Fibroblast of the aortic adventitia (primary cell): ENCODE results near the gene ASTN1. TPM values are rescaled to one million over a fixed set of nuclear protein-coding genes. Genes with fewer than 3 reads are reported as not detected.

Source experiments
- DNase-seq: peaks from one replicate; pipeline ENCODE4 v3.0.0-alpha.2; 2010; ENCODE audit warnings: low read depth
- H3K4me3 ChIP-seq: 2 replicates; pipeline ENCODE4 v1.5.1; 2011; ENCODE audit warnings: low read depth, mild to moderate bottlenecking, control low read depth, low read length, moderate library complexity
- total RNA-seq: library from RNA; depleted of rRNA; stranded (reverse); fragments of >200 nt; gene quantifications from 2 replicates; pipeline ENCODE4 v1.2.3, GENCODE V29; 2012; ENCODE audit warnings: low replicate concordance
- TF ChIP-seq, protein P1 (sequence below): IDR thresholded peaks from 2 replicates; pipeline ENCODE4 v1.5.1; 2011; ENCODE audit warnings: mild to moderate bottlenecking, low read length, control low read depth, inconsistent platforms; ENCODE audit not compliant: insufficient read depth

The ASTN1 gene
- total RNA-seq, 1 donor = under 0.01 TPM

DNA sequence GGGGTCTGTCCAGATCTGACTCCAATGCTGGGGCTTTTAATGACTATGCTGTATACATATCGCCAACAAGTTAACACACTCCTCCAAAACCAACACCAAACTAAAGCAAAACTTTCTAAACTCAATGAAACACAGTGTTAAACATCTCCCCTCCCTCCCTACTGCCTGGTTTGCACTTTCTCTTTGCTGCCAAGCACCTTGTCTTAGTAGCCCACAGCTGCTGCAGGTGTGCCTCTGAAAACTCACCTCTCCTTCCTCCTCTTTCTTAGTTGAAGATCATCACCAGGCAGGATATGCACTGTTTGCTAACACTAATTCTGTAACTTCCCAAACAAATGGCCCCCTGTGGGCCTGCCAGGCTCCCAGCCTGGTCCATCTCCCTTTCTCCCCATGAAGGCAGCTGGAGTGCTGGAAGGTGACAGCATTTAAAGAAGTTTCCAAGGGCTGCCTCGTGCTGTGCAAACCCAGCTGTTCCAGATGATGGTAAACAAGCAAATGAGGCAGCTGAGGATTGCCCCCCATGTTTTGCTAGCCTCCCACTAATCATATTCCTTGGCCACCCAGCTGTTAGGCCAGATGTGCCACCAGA is 213.7 kb downstream of the ASTN1 start:
- no peak for DNase-seq
- TF ChIP-seq, protein P1, sequence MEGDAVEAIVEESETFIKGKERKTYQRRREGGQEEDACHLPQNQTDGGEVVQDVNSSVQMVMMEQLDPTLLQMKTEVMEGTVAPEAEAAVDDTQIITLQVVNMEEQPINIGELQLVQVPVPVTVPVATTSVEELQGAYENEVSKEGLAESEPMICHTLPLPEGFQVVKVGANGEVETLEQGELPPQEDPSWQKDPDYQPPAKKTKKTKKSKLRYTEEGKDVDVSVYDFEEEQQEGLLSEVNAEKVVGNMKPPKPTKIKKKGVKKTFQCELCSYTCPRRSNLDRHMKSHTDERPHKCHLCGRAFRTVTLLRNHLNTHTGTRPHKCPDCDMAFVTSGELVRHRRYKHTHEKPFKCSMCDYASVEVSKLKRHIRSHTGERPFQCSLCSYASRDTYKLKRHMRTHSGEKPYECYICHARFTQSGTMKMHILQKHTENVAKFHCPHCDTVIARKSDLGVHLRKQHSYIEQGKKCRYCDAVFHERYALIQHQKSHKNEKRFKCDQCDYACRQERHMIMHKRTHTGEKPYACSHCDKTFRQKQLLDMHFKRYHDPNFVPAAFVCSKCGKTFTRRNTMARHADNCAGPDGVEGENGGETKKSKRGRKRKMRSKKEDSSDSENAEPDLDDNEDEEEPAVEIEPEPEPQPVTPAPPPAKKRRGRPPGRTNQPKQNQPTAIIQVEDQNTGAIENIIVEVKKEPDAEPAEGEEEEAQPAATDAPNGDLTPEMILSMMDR = no peak
- no peak overlapping the region for H3K4me3 ChIP-seq

DNA sequence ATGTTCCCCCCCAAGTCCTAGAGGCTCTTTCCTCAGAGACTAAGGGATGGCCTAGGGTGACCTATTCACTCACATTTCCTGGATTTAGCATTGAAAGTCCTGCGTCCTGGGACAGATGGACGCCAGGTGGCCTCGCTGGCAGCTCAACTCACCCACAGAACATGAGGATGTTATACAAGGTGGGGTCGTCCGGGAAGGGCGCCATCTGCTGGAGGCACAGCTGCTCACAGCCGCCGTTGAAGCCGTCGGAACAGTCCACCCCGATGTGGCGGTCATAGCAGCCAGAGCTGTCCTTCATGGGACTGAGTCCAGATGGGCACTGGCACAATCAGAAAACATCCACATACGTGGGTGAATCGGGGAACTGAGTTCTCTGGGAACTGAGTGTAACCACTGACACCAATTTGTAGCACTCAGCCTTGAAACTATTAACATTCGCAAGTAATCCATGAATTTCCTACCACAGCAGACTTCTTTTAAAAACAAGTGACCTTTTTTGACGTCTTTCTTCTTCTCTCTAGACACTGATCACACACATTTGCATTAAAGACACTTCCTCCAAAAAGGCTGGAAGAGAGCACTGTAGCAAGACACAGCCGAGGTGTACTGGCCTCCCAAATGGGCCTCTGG is 215.4 kb downstream of the ASTN1 start:
- TF ChIP-seq, protein P1 = peak; percentile 27
- no peak overlapping the region for H3K4me3 ChIP-seq

DNA sequence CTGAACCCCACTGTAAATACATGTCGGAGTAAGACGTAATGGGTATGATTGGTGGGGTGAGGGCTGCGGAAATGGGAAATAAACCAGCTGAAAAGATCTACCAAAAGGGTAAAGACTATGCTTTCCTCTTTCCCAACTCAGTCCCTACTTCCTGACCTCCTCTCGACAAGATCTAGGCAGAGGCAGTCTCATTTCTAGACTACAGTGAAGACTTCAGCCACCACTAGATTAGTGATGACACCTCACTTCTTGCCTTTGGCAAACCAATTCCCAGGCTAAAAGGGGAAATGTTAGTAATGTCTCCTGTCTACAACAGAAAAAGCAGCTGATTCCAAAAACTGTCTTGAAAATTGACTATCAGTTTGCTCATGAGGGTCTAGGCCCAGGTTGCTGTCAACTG is 219.9 kb downstream of the ASTN1 start:
- TF ChIP-seq, protein P1 = no peak
- no peak for DNase-seq

More for the DNA sequence above, 215.4 kb downstream of the ASTN1 start:
- peak; percentile 2 for DNase-seq

DNA sequence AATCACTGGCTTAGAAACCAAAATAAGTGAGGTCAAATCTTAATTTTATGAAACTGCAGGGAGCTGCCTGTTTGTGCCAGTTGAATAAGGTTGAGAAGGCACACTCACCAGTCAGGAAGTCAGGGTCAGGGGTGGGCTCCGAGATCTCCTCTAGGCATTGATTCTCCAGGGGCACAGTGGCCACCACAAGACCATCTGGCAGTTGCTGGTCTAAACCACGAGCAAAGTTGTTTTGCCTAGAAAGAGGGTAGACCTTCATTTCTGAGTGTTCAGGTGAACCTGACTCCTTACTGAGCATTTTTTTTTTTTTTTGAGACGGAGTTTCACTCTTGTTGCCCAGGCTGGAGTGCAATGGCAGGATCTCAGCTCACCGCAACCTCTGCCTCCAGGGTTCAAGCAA is 220.7 kb downstream of the ASTN1 start:
- H3K4me3 ChIP-seq = no peak overlapping the region
- DNase-seq = no peak
- TF ChIP-seq, protein P1 = no peak

More for the DNA sequence above, 219.9 kb downstream of the ASTN1 start:
- H3K4me3 ChIP-seq = no peak overlapping the region

DNA sequence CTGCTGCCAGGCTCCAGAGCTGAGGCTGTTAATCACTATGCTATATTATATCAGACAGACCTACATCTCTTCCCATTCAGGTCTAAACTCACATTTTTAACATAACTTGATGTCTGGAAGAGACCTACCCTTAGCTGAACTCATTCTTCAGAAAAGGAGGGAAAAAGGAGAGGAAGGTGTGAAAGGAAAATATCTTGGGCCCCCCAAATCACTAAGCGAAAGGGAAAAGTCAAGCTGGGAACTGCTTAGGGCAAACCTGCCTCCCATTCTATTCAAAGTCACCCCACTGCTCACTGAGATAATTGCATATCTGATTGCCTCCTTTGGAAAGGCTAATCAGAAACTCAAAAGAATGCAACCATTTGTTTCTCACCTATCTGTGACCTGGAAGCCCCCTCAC is 222.2 kb downstream of the ASTN1 start:
- no peak overlapping the region for H3K4me3 ChIP-seq
- TF ChIP-seq, protein P1 = no peak
- DNase-seq = no peak

DNA sequence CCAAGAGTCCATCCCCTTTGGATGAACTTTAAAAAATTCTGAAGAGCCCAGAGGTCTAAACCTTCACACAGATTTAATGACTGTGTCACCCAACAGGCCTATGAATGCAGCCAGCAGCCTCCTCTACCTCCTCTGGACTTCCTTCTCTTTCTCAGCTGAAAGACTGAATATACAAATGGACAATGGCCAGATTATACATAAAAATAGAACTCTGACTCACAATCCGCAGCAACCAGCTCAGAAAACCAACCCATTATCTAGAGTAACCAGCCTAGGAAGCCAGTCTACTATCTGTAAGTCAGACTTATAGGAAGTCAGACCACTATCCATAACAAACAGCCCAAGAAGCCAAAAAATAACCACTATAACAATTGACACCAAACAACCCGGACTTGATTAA is 224.5 kb downstream of the ASTN1 start:
- DNase-seq = no peak
- H3K4me3 ChIP-seq = no peak overlapping the region
- TF ChIP-seq, protein P1 = no peak

DNA sequence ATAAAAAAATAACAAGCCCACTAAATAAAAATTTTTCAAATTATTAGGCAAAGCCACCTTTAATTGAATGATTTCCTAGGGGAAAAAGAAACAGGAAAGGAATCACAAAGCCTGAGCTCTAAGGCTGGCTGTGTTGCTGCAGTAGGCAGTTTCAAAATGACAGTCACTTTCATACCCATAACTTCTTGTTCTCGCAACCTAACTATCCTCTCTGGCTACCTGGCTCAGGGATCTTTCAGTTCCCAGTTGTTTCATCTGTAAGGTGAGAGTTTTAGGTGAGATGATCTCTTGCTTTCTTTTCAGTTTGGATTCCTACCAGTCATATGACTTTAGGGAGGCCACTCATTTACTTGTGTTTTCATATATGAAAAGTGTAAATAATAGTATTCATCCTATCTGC is 226.1 kb downstream of the ASTN1 start:
- no peak for DNase-seq
- TF ChIP-seq, protein P1 = no peak

More for the DNA sequence above, 226.1 kb downstream of the ASTN1 start:
- H3K4me3 ChIP-seq = no peak overlapping the region
